ENCODE results near the gene KRTAP12-4.
"Not testable (repeated sequence)": the region's sequence is repeated elsewhere in the genome, so short reads cannot be mapped to it uniquely, and the experiment has no call there.

The KRTAP12-4 gene

DNA sequence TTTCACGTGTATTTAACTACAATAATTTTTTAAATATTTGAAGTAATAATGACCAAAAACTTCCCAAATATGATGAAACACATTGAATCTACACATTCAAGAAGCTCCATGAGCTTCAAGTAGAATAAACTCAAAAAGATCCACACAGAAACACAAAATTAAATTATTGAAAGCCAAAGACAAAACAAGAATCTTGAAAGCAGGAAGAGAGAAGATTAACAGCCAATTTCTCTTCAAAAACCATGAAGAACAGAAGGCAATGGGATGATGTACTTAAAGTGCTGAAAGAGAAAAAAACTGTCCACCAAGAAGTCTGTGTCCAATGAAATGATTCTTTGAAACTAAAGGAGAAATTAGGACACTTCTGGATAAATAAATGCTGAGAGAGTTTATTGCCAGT, 22.4 kb downstream of the KRTAP12-4 start:
- no peak for DNase-seq (ENCODE audit: low read depth in 2 of 2)

- DNase-seq (ENCODE audit: low read depth in 2 of 2) = no peak
Measured at GRCh38 chr21:44630440-44630839, 24.0 kb downstream of the KRTAP12-4 start.

DNA sequence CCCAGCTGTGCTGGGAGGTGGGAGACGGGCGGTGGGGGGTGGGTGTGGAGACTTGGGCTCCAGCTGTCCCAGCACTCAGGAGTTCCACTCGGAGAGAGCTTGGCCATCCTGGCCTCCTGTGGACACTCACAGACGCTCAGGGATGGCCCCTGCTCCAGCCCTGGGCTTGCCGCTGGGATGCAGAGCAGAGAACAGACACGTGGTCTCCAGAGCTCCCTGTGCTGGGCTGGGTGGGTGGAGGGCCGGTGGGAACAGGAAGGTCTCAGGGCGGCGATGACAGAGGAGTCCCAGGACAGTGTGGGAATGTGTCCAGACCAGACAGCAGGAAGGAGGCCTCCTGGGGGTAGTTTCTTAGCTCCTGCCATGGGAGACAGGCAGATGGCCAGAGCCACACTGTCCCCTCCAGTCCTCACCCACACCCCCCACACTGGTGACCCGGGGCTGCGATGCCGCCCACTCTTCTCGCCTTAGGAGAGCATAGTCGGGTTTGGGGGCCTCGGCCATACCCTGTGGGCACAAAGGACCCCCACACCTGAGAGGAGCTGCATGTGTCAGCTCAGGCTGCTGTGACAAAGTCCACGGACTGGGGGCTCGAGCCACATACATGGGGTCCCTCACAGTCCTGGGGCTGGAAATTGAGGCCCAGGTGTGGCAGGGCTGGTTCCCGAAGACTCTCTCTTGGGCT, 25.6 kb downstream of the KRTAP12-4 start:
- no peak for DNase-seq (ENCODE audit: low read depth in 2 of 2)

GRCh38 chr21:44627831-44628233, 26.6 kb downstream of the KRTAP12-4 start:
- not testable (repeated sequence) for DNase-seq (ENCODE audit: low read depth in 2 of 2)

DNA sequence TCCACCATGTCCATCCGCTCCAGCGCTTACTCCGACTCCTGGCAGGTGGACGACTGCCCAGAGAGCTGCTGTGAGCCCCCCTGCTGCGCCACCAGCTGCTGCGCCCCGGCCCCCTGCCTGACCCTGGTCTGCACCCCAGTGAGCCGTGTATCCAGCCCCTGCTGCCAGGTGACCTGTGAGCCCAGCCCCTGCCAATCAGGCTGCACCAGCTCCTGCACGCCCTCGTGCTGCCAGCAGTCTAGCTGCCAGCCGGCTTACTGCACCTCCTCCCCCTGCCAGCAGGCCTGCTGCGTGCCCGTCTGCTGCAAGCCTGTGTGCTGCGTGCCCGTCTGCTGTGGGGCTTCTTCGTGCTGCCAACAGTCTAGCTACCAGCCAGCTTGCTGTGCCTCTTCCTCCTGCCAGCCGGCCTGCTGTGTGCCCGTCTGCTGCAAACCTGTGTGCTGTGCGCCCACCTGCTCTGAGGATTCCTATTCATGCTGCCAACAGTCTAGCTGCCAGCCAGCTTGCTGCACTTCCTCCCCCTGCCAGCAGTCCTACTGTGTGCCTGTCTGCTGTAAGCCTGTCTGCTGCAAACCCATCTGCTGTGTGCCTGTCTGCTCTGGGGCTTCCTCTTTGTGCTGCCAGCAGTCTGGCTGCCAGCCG, 27.2 kb downstream of the KRTAP12-4 start:
- DNase-seq (ENCODE audit: low read depth in 2 of 2) = not testable (repeated sequence)

- no peak for DNase-seq (ENCODE audit: low read depth in 2 of 2)
Measured at GRCh38 chr21:44626673-44627143, 27.8 kb downstream of the KRTAP12-4 start, which contains the start of gene KRTAP10-9. TSS of gene KRTAP10-9 (plus strand) at chr21:44627093. CDS start at chr21:44627172, 79 bp downstream.

DNA sequence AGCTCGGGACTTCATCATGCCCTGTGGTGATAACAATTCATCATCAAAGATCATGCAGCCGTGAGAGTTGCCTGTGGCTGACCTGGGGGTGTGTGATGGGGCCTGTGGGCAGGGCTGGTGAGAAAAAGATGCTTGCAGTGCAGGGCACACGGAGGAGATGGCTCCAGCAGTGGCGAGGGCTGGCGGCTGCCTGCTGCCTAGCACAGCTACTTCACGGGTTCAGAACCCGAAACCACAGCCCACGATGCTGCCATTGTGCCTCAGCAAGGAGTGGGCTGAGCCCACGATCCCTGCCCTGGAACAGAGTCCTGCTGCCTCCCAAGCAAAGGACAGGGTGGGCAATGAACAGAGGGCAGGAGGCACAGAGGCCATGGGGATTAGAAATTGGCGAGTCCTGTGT, 28.2 kb downstream of the KRTAP12-4 start:
- DNase-seq (ENCODE audit: low read depth in 2 of 2) = no peak

- no peak for DNase-seq (ENCODE audit: low read depth in 2 of 2)
Measured at GRCh38 chr21:44625756-44626155, 28.7 kb downstream of the KRTAP12-4 start.

- no peak for DNase-seq (ENCODE audit: low read depth in 2 of 2)
Measured at GRCh38 chr21:44623575-44623974, 30.9 kb downstream of the KRTAP12-4 start.

- no peak for DNase-seq (ENCODE audit: low read depth in 2 of 2)
Measured at GRCh38 chr21:44619886-44620285, 34.6 kb downstream of the KRTAP12-4 start.

DNA sequence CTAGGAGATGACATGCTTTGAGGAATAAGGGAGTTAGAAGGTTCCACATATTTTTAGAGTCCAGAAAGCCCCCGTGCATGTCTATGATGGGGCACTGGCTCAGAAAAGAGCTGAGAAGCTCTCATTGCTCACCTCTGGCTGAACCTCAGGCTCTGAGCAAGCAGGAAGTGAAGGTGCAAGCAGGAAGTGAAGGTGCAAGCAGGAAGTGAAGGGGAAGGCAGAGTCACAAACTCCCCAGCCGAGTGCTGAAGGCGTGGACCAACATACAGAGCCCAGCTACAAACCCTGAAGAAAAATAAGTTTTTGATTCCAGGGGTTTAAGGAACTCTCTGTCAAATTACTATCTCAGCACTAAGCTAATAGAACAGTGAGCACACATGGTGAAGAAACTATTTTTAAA, 35.5 kb downstream of the KRTAP12-4 start:
- DNase-seq (ENCODE audit: low read depth in 2 of 2) = peak; percentile 22 to 25

DNA sequence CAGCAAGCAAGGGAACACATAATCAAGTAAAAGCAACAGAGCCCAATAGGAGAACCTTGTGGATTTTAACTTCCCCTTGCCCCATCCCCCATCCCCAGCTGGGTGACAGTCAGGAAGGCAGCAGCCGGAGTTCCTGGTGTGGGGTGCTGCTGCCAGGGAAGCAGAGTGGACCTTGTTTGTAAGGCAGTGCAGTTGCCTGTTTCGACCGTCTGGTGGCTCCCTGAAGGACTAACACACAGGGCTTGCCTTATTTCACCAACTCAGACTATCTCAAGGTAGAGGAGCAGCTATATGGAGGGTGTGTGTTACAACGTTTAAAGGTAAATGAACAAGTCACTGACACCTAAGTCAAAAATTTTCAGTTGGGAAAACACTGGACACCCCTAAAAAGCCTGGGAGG, 36.0 kb downstream of the KRTAP12-4 start:
- no peak for DNase-seq (ENCODE audit: low read depth in 2 of 2)

DNA sequence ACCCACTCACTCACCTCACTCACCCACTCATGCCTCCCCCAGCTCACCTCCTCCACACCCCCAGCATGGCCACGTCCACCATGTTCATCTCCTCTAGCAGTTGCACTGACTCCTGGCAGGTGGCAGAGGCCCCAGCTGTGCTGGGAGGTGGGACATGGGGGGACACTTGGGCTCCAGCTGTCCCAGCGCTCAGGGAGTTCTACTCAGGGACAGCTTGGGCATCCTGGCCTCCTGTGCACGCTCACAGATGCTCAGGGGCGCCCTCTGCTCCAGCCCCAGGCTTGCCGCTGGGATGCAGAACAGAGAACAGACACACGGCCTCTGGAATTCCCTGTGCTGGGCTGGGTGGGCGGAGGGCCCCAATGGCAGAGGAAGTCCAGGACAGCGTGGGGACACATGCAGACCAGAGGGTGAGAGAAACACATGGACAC, 37.4 kb downstream of the KRTAP12-4 start:
- DNase-seq (ENCODE audit: low read depth in 2 of 2) = no peak

DNA sequence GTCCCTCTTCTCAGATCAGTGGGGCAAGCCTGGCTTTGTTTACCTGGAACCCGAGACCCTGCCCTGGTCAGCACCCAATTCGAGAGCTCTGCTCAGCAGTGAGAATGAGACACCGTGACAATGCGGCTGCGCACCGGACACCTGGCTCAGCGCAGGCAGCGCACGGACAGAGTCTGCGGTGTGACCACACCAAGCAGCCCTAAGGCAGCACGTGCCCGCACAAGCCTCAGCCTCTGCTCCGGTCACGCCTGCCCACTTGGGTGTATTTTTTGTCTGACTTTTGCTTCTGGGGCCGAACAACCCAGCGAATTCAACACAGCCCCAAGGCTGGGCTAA, 37.9 kb downstream of the KRTAP12-4 start:
- DNase-seq (ENCODE audit: low read depth in 2 of 2) = no peak

DNA sequence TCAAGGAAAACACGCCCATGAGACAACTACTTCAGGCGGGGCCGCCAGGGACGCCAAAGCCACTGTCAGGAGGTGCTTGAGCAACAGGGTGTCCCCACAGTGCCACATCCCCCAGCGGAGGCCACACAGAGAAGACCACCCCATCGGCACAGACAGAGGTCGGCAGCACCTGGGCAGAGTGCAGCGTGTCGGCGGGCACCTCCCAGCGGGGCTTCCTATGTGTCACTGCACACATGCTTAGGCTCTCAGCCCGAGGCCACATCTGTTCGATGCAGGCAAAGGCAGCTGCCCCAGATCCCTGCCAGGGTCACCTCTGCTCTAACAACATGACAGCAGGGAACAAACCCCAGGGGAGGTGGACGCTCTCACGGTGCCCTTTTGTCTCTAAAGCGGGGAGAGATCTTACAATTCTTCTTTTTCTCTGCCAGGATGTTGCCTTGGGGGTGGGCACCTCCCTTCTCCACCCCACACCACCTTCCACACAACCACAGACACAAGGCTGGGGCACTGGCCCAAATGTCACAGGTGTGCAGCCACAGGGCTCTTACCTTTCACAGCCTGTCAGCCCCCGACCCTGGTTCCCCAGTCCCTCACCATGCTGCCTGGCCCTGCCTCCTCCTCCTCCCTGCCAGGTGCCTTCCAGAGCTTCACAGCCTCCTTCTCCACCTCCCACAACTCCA, 38.4 kb downstream of the KRTAP12-4 start:
- DNase-seq (ENCODE audit: low read depth in 2 of 2) = no peak

DNA sequence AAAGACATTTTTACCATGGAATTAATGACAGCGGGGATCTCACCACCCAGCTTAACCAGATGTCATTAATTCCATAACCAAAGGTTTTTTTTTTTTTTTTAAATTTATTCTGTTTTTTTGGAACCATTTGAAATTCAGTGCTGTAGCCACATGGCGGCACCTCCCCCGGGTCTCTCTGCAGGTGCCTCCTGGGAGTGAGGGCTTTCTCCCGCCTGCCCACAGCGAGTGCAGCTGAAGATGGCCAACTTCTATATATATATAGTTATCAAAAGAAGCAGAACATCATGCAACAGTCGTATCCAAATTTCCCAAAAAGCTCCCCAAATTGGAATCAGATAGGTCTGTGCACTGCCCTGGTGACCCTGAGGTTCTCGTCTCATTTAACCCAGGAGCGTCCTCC, 39.0 kb downstream of the KRTAP12-4 start:
- no peak for DNase-seq (ENCODE audit: low read depth in 2 of 2)

DNA sequence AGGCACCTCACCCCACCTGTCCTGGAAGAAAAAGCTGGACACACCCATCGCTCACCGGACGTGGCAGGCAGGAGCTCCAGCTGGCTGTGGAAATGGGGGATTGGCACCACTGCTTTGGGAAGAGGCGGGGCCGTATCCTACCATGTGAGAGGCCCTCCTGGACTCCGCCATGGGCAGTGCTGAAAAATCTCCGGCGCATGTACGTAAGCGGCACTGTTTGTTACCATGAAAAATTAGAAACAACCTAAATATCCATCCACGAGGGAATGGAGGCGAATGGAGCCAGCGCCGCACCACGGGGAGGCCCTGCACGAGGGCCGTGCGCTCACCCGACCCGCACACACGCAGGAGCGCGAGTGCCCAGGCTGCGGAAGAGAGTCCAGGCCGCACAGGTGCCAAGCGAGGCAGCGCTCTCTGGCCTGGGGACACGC, 39.5 kb downstream of the KRTAP12-4 start:
- no peak for DNase-seq (ENCODE audit: low read depth in 2 of 2)

GRCh38 chr21:44614161-44614631, 40.3 kb downstream of the KRTAP12-4 start:
- DNase-seq (ENCODE audit: low read depth in 2 of 2) = no peak

GRCh38 chr21:44613386-44614155, 40.9 kb downstream of the KRTAP12-4 start:
- DNase-seq (ENCODE audit: low read depth in 2 of 2) = no peak

- DNase-seq (ENCODE audit: low read depth in 2 of 2) = no peak
Measured at GRCh38 chr21:44612669-44613229, 41.7 kb downstream of the KRTAP12-4 start.

- no peak for DNase-seq (ENCODE audit: low read depth in 2 of 2)
Measured at GRCh38 chr21:44612029-44612486, 42.4 kb downstream of the KRTAP12-4 start, which contains the start of gene KRTAP10-8. TSS of gene KRTAP10-8 (plus strand) at chr21:44612079. CDS start at chr21:44612101, 22 bp downstream.

Measured in stimulated activated CD4-positive, alpha-beta T cell treated with anti-CD3 and anti-CD28 coated beads, Interleukin-15, amount 100 ng/mL, for 48 hours (primary cell).